Activated CD4-positive, alpha-beta T cell treated with anti-CD3 and anti-CD28 coated beads, Interleukin-2, Interleukin-4, amounts not matched to agents 100 ng/mL and 50 ng/mL, durations not matched to agents 16 hours and 8 hours (primary cell): Measurements from ENCODE around the gene TCF4.

Experiments
- DNase-seq: peaks from one replicate; pipeline ENCODE4 v3.0.0-alpha.2; 2020; ENCODE audit warnings: low spot score

Gene TCF4

DNA sequence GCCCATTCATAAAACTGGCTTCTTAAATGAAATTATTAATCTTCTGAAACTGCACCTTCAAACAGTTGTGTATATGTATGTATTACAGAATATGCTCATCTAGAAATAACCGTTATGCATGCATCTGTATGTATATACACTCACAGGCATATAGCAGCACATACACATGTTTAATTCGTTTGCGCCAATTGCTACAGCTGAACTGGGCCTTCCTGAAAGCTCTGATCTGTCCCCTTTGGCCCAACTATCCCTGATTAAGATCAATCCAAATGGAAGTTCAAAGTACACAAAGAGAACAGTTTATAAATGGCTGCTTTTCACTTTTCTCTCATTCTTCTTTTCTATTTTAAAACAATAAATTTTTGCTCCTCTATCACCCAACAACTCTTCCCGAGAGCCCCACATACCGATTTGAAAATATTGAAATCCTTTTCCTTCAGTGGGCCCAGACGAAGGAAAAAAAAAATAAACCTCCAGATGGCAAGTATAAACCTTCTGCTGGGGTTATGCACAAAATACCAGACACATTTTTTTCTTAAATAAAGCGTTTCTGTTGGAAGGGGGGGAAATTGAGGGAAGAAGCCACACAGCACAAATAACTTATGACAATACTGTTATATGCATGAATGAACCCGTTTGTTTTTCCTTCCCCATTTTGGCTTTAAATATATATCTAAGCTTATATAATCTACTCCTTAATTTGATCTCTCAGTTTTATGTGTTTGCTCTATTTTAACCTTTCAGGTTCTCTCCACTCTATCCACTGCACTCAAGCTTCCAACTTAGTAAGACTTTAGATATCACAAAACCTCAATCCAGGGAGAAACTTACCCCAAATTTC lies 267.3 kb downstream of the TCF4 start:
- DNase-seq: no peak

DNA sequence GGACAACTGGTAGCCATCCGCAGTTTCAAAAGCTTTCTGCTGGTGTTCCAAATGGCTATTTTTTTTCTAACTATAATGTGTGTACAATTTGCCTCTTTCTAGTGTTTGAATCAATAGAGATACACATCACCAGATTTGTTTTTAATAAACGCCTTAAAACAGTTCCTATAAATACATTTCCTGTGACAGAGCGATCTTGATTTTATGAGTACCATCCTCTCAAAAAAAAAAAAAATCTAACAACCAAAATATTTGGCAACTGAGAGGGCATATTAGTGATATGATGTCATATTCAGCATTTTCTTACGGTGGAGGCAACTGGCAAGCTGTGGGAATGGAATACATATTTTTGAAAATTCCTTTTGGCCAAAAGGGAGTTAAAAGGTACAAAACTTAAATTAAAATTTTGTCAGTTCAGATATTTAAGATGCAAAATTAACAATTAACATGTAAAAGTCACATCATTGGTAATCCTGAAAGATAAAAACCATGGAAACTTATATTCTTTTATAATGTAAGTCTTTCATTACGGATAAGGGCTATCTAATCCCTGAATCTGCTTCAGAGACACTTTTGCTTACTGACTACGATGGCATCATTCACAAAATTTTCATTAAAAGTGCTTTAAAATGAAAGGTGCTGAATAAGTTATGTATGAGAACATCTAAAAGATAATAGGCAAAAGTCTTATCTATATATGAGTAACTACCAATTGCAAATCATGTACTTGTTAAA lies 268.4 kb downstream of the TCF4 start:
- DNase-seq: no peak

DNA sequence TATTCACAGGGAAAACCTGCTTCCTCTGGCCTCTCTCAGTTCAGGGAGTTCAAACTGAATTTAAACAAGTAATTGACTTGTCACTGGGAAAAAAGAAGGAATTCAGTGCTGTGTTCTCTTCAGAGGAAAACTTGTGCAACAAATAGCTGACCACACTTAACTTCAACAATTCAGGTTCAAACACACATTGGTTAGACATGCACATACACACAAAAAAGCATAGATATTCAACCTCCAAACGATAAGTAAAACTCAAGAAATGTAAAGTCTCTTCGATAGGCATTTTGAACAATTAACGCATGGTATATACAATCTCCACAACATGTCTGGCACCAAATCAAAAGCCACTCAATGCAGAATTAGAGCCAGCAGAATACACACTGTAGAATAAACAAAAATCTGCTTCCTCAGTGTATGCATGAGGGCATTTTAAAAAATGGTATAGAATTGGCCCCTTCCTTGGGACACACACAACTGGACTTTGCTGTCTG lies 269.0 kb downstream of the TCF4 start:
- no peak for DNase-seq

DNA sequence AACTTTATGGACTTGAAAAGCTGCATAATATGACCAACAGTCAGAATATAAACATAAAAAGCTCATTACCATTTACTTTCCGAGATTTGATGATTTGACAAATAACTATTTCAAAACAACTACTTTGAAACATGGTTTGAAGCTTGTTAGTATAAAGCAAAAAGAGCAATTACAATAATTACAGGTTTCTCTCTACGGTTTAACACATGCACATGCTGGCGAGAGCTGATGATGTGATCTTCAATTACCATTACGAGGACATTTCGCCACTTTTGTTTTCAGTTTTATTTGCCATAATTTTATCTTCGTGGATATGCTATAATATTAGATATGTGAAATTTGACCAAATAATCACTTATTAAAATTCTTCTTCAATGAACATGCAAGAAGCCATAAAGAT lies 270.1 kb downstream of the TCF4 start:
- DNase-seq: no peak

DNA sequence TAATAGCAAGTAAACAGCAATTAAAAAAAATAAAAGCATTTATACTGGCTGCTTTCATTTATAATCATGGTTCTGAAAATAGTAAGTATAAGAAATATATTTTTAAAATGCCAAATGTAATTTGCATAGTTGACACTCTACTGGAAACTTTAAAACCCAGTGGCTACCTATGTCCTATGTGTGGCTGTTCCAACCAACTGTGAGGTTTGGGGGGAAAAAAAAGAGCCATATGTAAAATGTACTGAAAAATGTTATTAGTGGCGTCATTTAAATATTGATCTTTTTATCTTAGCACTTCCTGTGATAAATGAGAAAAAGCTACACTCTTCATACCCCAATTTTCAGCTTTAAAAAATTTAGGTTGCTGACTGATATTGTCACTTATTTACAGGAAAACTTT lies 270.7 kb downstream of the TCF4 start:
- no peak for DNase-seq

DNA sequence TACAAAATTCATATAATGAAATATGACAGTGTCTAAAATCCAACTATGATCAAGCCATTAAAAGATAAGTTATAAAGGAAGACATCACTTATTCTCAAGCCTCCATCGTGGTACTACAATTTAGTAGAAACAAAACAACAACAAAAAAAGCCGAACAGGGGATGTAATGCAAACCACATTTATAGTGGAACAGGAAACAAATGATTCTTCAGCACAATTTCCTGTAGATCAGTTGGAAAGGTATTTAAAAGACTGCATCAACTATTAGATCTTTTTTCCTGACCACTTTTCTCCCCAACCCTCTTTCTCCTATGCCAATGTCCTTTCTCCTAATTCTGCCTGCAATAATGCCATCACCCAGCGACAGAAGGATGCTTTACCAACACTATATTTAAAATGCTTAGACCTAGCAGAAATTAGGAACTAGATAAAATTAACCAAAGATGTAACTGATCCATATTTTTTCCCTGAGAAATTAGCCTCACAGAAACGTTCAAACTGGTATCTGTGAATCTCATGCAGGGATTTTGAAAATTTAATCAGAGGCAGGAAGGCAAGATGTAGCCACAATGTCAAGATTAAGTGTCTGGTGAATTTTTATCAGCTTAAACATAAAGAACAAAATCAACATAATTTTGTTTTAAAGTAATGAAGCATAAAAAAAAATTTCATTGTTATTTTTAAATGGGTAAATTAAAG lies 271.4 kb downstream of the TCF4 start:
- no peak for DNase-seq

DNA sequence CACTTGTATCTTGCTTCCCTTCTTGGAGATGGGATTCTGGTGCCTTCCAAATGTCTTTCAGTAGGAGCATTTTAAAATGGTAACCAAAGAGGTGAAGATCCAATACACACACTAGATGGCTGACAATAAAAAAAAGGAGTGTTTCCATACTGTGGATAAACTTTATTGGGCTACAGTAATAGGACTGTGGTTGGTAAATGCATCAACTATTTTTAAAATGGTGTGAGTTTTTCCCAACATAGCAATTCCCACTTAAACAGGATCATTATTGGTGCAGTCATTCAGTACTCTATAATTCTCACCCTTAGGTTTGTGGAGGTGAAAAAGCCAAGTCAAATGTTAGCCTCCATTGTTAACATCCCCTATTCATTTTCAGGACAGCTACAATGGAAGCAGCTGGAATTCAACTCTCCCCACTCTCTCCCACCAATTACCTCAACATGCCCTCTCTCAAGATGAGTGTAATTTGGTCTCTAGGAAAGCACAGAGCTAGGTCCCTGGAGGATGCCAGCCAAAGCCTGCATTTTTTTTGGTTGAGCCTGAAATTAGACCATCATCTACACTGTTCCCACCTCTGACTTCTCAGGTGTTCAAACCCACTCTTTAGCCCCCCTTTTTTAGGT lies 273.3 kb downstream of the TCF4 start:
- DNase-seq: no peak

DNA sequence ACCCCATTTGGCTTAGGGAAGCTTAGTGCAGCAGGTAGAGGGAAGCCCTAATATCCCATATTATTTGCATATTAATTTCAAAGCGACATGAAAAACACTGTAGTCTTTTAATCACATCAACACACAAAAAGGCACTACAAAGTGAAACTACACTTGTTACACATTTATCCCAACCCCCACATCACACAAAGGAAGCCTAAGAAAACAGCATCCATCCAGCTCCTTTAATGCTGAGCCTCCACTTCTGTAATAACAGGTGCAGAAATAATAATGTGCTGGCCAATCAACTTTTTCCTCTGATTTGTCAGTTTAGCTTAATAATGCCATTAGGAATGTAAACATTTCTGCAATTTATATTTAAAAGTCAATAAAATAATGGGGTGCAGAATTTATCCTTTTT lies 274.0 kb downstream of the TCF4 start:
- DNase-seq: no peak

DNA sequence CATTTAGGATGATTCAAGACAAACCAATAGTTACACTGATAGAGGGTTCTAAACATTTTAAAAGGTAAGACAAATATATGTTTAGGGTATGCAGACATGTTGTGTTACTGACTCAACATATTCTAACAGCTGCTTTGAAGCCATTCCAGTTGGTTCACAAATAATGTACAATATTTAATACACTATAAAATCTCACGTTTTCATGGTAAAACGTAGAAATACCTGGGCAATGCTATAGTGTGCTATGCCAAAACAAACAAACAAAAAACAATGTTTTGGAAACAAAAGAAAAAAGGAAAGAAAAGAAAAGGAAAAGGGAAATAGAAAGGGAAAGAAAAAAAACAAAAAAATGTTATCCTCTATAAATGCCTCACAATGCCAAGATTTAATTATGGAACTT lies 277.1 kb downstream of the TCF4 start:
- DNase-seq: no peak

DNA sequence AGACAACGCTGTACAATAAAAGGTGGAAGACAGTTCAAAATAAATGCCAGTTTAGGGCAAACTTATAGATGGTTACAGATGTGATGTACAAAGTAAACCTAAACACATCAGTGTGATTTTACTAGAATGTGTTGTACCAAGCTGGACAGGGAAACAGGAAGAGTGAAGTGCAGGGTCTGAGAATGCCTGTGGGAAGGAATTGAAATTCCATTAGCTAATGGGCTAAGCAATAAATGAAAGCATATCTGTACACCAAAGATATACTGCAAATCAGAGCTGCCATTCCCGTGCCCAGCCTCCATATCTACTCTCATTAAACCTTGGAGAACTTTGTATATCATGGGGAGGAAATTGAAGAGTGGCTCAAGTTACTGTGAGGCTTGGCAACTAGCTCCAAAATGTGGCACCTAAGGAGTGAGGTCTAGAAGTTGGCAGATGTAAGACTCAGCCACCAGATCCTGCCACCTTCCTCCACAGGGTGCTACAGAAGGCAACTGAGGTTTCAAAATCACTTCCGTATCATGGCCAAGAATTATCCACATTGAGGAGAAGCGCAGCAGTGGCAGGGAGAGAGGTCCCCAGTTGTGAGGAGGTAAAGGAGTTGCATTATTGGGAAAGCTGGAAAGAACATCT lies 277.8 kb downstream of the TCF4 start:
- DNase-seq: no peak

DNA sequence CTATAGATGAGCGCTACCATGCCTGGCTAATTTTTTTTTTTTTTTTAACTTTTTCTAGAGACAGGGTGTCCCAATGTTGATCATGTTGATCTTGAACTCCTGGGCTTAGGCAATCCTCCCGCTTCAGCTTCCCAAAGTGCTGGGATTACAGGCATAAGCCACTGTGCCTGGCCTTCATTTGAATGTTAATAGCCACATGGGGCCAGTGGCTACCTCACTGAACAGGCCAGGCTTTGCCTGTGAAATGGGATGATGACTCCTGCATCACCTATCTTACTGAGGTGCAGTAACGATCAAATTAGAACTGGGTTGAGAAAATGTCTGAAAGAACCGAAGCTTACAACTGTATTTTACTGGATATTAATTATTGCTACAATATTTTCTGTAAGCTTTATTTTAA lies 278.7 kb downstream of the TCF4 start:
- DNase-seq: no peak

DNA sequence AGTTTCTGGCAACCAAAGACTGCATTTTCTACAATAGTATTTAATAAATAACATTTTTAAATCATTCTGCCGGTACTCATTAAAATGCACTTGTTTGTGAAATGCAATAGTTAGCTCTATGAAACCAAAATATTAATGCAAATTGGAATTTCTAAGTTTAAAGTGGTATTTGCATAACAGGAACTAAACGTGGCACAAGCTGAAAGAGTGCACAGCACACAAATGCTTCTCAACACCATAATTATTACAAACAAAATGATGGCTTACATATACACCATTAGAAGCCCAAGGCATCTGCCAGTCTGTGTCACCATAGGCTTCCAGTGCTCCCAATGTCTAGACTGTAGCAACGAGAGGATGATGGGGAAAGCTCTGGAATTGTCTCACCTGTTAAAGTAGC lies 280.5 kb downstream of the TCF4 start:
- no peak for DNase-seq

DNA sequence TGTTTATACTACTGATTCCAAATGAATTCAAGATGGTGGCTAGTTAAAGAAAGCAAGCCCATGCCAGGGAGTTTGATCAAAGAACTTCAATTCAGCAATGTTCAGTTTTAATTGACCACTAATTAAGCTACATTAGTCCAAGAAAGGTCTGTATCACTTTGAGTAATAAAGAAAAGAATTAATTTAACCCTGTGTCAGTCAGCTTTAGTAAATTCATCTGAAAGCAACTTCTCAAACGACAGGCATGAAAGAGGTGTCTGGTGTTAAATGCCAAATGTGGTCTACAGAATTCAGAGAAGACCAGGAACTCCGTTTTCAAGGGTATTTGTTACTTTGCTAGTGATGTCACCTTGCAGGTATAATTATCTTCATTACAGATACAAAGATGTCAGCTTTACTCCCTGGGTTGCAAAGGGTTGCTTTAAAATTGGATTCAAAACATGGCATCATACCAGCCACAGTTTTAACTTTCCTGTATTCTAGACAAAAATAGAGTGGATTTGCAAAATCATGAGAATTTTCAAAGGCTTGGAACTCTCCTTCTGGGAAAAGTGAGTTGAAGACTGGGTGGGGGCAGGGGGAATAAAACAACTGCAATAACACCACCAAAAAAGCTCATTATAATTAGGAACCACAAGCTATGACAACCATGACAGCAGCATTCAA lies 281.5 kb downstream of the TCF4 start:
- DNase-seq: no peak

DNA sequence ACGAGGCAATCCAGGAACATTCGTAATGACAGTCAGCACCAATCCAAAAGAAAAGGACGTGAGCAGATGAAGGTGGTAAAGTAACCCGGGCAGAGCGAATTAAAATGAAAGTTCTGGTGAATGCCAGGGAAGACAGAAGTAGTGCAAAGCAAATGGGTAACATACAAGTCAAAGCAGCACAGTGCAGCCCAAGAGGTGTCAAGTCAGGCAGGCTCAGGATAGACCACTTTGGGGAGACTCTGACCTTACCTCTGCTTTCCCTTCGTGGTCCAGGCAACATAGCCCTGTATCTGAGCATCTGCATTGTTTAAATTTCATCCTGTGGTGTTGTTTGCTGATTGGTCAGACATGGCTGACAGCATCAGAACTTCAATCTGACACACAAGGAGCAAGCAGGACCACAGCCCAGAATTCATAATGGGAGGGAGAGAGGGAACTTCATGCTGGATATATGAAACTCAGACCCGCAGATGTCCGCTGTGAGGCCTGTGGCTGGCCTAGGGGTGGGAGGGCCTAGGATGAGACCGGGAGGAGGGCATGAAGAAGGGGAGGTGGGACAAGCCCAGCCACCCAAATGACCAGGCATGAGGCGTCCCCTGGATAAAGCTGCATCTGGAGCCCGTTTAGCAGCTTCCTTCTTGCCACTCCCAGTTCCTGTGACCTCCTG lies 285.7 kb downstream of the TCF4 start:
- no peak for DNase-seq

DNA sequence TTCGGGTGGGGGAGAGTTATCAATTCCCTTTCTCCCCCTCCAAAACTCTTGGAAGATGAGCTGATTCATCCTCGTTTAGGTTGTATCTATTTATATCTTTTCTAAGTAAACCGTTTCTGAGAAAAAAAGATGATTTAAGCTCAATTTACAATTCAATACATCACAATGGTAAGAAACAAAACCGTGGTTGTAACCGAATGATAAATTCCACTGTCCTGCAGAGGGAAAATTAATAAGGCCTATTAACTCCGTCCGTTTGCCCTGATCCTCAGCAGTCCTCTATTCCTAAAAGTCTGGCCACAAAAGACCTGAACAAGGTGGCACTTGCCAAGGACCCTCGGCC lies 286.2 kb downstream of the TCF4 start:
- DNase-seq: no peak

DNA sequence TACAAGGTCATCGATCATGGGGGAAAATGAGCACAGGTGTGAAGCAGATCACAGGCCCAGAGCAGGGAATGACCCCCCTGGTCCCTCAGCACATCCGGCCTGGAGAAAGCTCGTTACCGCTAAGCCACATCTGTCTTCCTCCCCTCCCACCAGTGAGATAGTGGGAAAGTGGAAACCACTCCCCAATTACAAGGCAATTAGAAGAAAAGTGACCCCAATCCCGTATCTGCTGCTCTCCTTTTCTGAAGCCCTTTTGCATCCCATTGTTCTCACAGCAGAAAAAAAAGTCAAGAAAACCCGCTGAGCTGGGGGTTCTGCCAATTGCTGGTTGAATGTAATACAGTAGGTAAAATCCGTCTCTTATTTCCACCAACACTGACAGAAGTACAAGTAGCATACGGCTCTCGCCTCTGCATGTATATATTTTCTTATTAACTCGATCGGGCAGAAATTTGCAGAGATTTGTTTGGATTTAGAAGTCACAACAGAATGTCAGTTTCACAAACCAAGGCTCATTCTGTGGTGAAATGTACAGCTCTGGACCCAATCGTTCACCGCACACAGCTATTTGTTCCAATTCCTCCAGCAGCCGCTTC lies 287.0 kb downstream of the TCF4 start:
- DNase-seq: no peak

DNA sequence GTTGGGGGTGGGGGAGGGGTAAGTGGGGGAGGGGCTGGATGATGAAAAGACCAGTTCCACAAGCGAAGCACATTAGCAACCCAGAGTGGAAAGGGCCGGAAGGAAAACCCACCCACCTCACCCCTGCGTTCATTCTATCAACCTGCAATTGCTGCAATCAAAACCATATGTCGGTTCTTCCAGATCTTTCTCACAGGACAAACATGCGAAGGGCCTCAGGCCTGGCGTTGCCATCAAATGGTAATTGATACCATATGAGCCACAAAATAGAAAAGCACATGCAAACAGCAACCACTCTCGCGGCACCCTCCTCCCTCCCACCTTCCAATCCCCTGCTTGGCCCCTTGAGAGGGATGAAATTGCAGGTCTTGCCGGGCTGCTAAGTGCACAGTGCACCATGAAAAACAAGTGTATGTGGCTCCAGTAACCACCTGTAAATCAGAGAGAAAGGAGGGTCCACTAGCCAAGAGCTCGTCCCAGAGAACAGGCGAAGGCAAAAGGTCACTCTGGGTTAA lies 287.5 kb downstream of the TCF4 start:
- DNase-seq: no peak

DNA sequence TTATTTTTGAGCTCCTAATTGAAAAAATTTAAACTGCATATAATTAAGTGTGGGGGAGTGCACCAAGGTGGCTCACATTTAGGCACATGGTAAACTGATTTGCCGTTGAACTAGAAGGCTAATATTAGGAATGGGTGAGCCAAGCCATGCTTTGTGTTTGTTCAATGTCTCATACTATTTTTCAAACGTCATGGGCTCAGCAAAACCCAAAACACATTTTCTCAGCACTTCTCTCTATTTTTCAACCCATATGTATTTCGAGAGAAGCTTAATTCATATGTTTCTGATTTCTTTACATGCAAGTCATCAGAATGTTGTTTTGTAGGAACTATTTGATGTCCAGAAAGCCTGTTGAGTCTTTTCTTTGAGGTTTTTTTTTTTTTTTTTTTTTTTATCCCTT lies 291.2 kb downstream of the TCF4 start:
- DNase-seq: no peak

DNA sequence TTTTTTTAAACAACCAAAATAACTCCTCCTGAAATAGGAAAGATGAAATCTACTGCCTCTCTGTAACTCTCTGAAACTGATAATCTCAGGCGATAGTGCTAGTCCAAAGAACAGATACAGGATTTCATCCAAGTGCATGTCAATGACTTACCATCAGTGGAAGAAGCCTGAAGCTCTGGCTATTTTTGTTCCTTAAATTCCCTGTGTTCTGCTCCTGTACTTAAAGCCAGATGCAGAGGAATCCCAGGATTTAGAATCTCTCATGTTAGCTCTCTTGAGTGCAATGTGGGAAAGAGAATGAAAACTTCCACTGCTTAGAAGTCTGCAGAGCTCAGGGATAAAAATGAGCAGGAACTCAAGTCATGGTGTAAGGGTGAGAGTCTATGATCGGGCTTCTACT lies 291.9 kb downstream of the TCF4 start:
- DNase-seq: no peak

DNA sequence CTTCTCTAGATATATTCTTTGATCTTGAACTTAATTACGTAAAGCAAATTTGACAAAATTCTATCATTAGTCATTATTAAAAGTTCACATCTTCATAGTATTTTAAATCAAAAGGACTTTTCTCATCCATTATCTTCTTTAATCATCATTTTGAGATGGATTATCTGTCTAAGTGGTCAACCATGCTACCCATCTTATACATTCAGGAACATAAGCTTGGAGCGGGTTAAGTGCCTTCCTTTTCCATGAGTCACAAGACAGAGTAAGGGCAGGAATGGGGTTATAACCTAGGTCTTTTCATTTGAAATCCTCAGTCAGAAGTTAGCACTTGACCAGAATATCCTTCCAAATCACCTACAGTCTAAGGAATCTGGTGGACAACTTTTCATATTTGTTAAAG lies 297.1 kb downstream of the TCF4 start:
- no peak for DNase-seq
